K562 (cell line): ENCODE data around the gene GBF1. TPM values are rescaled to one million over a fixed set of nuclear protein-coding genes. Genes with fewer than 3 reads are reported as not detected.

Source experiments
- polyA plus RNA-seq, 8 experiments: library from polyadenylated mRNA; depleted of rRNA in 4 of 8; stranded (reverse) in 5 of 8; unstranded in 3 of 8; fragments of >200 nt; fragmentation: Nextera tagmentation in 2 of 8; fragmentation: Illumina TruSeq in 1 of 8; extraction: Ambion mirVana in 2 of 8; extraction: Trizol in 1 of 8; gene quantifications; 2 replicates each; pipeline versions ENCODE4 v1.2.1 to v1.2.3, GENCODE V29; 2011 to 2014; ENCODE audit warnings: inconsistent platforms in 1 of 8, missing spikeins in 1 of 8
- total RNA-seq, 7 experiments: library from RNA; depleted of rRNA in 6 of 7; stranded (reverse); fragments of >200 nt in 6 of 7; fragmentation: Illumina TruSeq in 2 of 7; extraction: Trizol in 2 of 7; gene quantifications; 2 replicates each; pipeline versions ENCODE4 v1.2.1 to v1.2.3, GENCODE V29; 2011 to 2021; ENCODE audit warnings: low replicate concordance in 1 of 7
- TF ChIP-seq, protein P1 (sequence below): fragments of 450-650 bp; IDR thresholded peaks from 2 replicates; pipeline ENCODE4 v1.6.1; 2016; ENCODE audit warnings: mild to moderate bottlenecking, moderate library complexity

GBF1 gene
- total and polyA plus RNA-seq, 9 of the 15 experiments (the other 6 are each of a cell fraction or from before 2014, with no cell fraction given) = 0.69 to 28.0 (median 10.3) TPM

- TF ChIP-seq, protein P1, sequence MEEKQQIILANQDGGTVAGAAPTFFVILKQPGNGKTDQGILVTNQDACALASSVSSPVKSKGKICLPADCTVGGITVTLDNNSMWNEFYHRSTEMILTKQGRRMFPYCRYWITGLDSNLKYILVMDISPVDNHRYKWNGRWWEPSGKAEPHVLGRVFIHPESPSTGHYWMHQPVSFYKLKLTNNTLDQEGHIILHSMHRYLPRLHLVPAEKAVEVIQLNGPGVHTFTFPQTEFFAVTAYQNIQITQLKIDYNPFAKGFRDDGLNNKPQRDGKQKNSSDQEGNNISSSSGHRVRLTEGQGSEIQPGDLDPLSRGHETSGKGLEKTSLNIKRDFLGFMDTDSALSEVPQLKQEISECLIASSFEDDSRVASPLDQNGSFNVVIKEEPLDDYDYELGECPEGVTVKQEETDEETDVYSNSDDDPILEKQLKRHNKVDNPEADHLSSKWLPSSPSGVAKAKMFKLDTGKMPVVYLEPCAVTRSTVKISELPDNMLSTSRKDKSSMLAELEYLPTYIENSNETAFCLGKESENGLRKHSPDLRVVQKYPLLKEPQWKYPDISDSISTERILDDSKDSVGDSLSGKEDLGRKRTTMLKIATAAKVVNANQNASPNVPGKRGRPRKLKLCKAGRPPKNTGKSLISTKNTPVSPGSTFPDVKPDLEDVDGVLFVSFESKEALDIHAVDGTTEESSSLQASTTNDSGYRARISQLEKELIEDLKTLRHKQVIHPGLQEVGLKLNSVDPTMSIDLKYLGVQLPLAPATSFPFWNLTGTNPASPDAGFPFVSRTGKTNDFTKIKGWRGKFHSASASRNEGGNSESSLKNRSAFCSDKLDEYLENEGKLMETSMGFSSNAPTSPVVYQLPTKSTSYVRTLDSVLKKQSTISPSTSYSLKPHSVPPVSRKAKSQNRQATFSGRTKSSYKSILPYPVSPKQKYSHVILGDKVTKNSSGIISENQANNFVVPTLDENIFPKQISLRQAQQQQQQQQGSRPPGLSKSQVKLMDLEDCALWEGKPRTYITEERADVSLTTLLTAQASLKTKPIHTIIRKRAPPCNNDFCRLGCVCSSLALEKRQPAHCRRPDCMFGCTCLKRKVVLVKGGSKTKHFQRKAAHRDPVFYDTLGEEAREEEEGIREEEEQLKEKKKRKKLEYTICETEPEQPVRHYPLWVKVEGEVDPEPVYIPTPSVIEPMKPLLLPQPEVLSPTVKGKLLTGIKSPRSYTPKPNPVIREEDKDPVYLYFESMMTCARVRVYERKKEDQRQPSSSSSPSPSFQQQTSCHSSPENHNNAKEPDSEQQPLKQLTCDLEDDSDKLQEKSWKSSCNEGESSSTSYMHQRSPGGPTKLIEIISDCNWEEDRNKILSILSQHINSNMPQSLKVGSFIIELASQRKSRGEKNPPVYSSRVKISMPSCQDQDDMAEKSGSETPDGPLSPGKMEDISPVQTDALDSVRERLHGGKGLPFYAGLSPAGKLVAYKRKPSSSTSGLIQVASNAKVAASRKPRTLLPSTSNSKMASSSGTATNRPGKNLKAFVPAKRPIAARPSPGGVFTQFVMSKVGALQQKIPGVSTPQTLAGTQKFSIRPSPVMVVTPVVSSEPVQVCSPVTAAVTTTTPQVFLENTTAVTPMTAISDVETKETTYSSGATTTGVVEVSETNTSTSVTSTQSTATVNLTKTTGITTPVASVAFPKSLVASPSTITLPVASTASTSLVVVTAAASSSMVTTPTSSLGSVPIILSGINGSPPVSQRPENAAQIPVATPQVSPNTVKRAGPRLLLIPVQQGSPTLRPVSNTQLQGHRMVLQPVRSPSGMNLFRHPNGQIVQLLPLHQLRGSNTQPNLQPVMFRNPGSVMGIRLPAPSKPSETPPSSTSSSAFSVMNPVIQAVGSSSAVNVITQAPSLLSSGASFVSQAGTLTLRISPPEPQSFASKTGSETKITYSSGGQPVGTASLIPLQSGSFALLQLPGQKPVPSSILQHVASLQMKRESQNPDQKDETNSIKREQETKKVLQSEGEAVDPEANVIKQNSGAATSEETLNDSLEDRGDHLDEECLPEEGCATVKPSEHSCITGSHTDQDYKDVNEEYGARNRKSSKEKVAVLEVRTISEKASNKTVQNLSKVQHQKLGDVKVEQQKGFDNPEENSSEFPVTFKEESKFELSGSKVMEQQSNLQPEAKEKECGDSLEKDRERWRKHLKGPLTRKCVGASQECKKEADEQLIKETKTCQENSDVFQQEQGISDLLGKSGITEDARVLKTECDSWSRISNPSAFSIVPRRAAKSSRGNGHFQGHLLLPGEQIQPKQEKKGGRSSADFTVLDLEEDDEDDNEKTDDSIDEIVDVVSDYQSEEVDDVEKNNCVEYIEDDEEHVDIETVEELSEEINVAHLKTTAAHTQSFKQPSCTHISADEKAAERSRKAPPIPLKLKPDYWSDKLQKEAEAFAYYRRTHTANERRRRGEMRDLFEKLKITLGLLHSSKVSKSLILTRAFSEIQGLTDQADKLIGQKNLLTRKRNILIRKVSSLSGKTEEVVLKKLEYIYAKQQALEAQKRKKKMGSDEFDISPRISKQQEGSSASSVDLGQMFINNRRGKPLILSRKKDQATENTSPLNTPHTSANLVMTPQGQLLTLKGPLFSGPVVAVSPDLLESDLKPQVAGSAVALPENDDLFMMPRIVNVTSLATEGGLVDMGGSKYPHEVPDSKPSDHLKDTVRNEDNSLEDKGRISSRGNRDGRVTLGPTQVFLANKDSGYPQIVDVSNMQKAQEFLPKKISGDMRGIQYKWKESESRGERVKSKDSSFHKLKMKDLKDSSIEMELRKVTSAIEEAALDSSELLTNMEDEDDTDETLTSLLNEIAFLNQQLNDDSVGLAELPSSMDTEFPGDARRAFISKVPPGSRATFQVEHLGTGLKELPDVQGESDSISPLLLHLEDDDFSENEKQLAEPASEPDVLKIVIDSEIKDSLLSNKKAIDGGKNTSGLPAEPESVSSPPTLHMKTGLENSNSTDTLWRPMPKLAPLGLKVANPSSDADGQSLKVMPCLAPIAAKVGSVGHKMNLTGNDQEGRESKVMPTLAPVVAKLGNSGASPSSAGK = no peak
Observed at GRCh38 chr10:102420181-102420713, 174.9 kb downstream of the GBF1 start (continued).
